Esophagus squamous epithelium (tissue), 5 donors: ENCODE results near the gene LNPEP. TPM values are rescaled to one million over a fixed set of nuclear protein-coding genes. Genes with fewer than 3 reads are reported as not detected.

Experiments used
- DNase-seq: peaks from one replicate; lab custom pipeline; 2025; lab: John Stamatoyannopoulos, UW
- H3K27ac ChIP-seq, 4 donors: fragments of 200-600 bp; sonication (generic); one replicate each; pipeline ENCODE4 v1.5.1; 2016 to 2019; ENCODE audit warnings: mild to moderate bottlenecking in 1 of 4
- H3K27me3 ChIP-seq, 4 donors: fragments of 200-600 bp; sonication (generic); 1 replicate in 3 of 4; 2 replicates in 1 of 4; pipeline versions ENCODE4 v1.5.1 to v1.6.0; 2017 to 2021; ENCODE audit warnings: antibody characterized with exemption in 1 of 4
- H3K36me3 ChIP-seq, 3 donors: fragments of 200-600 bp; sonication (generic); one replicate each; pipeline ENCODE4 v1.5.1; 2016 to 2019
- H3K4me1 ChIP-seq, 3 donors: fragments of 200-600 bp; sonication (generic); one replicate each; pipeline ENCODE4 v1.5.1; 2017 to 2019
- H3K4me3 ChIP-seq, 4 donors: fragments of 200-600 bp; sonication (generic); 1 replicate in 3 of 4; 2 replicates in 1 of 4; pipeline ENCODE4 v1.5.1; 2016 to 2019; ENCODE audit warnings: mild to moderate bottlenecking in 2 of 4, moderate library complexity in 1 of 4
- H3K9me3 ChIP-seq, 3 donors: fragments of 200-600 bp; sonication (generic); one replicate each; pipeline ENCODE4 v1.5.1; 2016 to 2019
- POLR2A ChIP-seq, 4 donors: fragments of 450-650 bp; IDR thresholded peaks; one replicate each; pipeline ENCODE4 v1.6.1; 2017; ENCODE audit warnings: antibody characterized with exemption in 4 of 4, mild to moderate bottlenecking in 4 of 4, moderate library complexity in 3 of 4
- WGBS, 2 donors: methylation state at CpG; one replicate each; pipeline ENCODE4 v1.1.5; 2018; 5-methylcytosine and 5-hydroxymethylcytosine counted together
- intact Hi-C: fragments of 100-400 bp; cut with DNase I; formaldehyde crosslinking; loops from one replicate; pipeline ENCODE4 v1.15.0; 2022
- total RNA-seq, 4 donors: library from RNA; depleted of rRNA; stranded (reverse); fragments of >200 nt; gene quantifications; one replicate each; pipeline ENCODE4 v1.1.0, GENCODE V29; 2016
- TF ChIP-seq, protein P1 (sequence below), 6 experiments: fragments of 450-650 bp in 4 of 6; fragments of 200-600 bp in 2 of 6; sonication (generic) in 2 of 6; IDR thresholded peaks; one replicate each; pipeline ENCODE4 v1.5.1; 2016 to 2019; ENCODE audit warnings: antibody characterized with exemption in 6 of 6, mild to moderate bottlenecking in 4 of 6, moderate library complexity in 4 of 6
- donor health status: DM: yes; HTN: yes; CAD: no.

LNPEP gene
- total RNA-seq, 4 donors from 2014 or later: 32.0 to 48.1 (median 36.0) TPM

DNA sequence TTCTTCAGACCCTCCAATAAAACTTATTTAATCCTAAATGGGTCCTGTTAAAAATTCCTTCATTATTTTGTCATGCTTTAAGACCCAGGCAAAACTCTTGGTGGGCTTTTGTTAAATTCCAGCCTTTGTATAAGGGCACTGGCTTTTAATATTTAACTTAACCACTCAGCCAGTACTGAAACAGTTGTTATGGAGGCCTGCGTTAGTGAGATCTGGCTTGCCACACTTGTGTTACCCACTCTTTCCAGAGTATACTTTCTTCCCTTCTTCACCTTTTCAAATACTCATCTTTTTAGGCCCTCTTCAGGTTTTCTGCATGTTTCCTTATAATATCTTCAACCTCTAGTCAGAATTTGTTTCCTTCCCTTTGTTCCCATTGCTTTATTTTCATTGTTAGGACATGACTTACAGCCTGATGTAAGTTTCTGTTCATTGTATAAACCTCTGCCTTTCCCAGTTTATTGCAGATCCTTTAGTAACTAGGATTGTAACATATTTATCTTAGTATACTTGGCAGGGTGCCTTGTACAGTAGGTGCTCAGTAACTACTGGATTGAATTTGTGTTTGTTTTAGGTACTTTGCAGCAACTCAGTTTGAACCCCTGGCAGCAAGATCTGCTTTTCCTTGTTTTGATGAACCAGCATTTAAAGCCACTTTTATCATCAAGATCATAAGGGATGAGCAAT is 48.8 kb downstream of the LNPEP start:
- H3K4me1 ChIP-seq: no peaks in the 10 kb centered on the region
- H3K27me3 ChIP-seq: no peaks in the 10 kb centered on the region
- intact Hi-C loops: no loop called here
- H3K9me3 ChIP-seq: no peaks in the 10 kb centered on the region
- DNase-seq: no peak
- H3K27ac ChIP-seq: no peak overlapping the region
- 33 to 42% methylated on average over 1 of the region's 1 CpG for WGBS, 2 donors
- H3K36me3 ChIP-seq: peaks cover under 1 to 85% (median 2%) of the 10 kb centered on the region in 3 donors
- TF ChIP-seq, protein P1, sequence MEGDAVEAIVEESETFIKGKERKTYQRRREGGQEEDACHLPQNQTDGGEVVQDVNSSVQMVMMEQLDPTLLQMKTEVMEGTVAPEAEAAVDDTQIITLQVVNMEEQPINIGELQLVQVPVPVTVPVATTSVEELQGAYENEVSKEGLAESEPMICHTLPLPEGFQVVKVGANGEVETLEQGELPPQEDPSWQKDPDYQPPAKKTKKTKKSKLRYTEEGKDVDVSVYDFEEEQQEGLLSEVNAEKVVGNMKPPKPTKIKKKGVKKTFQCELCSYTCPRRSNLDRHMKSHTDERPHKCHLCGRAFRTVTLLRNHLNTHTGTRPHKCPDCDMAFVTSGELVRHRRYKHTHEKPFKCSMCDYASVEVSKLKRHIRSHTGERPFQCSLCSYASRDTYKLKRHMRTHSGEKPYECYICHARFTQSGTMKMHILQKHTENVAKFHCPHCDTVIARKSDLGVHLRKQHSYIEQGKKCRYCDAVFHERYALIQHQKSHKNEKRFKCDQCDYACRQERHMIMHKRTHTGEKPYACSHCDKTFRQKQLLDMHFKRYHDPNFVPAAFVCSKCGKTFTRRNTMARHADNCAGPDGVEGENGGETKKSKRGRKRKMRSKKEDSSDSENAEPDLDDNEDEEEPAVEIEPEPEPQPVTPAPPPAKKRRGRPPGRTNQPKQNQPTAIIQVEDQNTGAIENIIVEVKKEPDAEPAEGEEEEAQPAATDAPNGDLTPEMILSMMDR (IDR thresholded peaks at IDR 0.05): no peak
- TF ChIP-seq POLR2A (IDR thresholded peaks at IDR 0.05): no peak
- no peak overlapping the region for H3K4me3 ChIP-seq

DNA sequence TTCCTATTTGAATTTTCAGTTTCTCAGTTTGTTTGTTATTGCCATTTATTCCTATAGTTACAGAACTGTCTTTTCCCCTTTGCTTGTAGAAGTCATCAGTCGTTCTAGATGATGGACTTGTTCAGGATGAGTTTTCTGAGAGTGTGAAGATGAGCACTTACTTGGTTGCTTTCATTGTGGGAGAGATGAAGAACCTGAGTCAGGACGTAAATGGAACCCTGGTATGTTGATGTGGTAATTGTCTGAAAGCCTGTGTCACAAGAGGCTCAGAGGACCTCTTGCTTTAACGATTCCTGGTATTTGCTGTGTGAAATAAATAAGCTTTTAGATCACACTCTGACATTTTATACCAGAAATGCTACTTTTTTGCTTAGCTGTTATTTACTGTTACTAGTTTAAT is 50.6 kb downstream of the LNPEP start:
- H3K36me3 ChIP-seq: peaks cover 0 to 85% (median 2%) of the 10 kb centered on the region in 3 donors
- no peak overlapping the region for H3K4me3 ChIP-seq
- no peaks in the 10 kb centered on the region for H3K9me3 ChIP-seq
- H3K27me3 ChIP-seq: no peaks in the 10 kb centered on the region
- no peaks in the 10 kb centered on the region for H3K4me1 ChIP-seq
- no peak for DNase-seq
- intact Hi-C loops: no loop called here
- TF ChIP-seq, protein P1 (IDR thresholded peaks at IDR 0.05): no peak
- no peak for TF ChIP-seq POLR2A (IDR thresholded peaks at IDR 0.05)
- 74 to 80% methylated on average over 3 of the region's 3 CpGs for WGBS, 2 donors
- no peak overlapping the region for H3K27ac ChIP-seq

DNA sequence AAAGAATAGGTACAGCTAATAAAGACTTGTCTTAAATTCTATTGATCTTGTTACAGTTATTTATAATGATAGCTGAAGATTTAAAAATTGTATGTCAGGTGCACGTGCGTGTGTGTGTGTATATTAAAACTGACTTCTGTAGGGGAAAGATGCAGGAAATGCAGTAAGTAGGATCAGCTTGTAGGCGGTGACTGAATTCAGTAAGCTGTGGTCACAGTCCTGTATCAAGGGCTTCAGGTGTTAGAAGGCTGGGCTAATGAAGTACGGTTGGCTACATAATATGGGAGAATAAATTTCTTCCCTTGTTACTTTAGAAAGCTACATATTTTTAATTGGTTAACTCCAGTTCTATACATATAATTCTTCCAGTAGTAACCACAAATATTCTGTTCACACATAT is 54.2 kb downstream of the LNPEP start:
- DNase-seq: no peak
- H3K4me3 ChIP-seq: no peak overlapping the region
- intact Hi-C loops: no loop called here
- no peaks in the 10 kb centered on the region for H3K4me1 ChIP-seq
- peaks cover 0 to 97% (median 2%) of the 10 kb centered on the region in 3 donors for H3K36me3 ChIP-seq
- no peak overlapping the region for H3K27ac ChIP-seq
- no peak for TF ChIP-seq POLR2A (IDR thresholded peaks at IDR 0.05)
- TF ChIP-seq, protein P1 (IDR thresholded peaks at IDR 0.05): no peak
- 94 to 98% methylated on average over 4 of the region's 4 CpGs for WGBS, 2 donors
- H3K9me3 ChIP-seq: no peaks in the 10 kb centered on the region
- no peaks in the 10 kb centered on the region for H3K27me3 ChIP-seq

DNA sequence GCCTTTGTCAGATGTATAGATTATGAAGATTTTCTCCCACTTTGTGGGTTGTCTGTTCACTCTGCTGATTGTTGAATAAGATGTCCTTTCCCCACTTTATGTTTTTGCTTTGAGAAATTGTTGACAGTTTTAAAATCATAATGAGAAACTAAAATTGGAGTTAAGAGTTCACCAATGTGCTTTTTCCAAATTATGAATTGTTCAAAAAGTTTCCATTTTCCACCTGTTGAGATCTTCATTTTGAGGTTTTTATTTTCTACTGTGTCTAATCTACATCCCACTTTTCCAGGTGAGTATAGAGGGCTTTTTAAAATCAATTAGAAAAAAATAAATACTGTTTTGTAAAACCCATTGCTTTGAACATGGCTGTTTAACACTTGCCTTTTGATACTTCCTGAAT is 55.8 kb downstream of the LNPEP start:
- intact Hi-C loops: no loop called here
- Histone ChIP-seq H3K9me3 (no peaks in the 10 kb centered on the region), H3K36me3 (peaks cover 0 to 87% (median 0%) of the 10 kb centered on the region in 3 donors)

DNA sequence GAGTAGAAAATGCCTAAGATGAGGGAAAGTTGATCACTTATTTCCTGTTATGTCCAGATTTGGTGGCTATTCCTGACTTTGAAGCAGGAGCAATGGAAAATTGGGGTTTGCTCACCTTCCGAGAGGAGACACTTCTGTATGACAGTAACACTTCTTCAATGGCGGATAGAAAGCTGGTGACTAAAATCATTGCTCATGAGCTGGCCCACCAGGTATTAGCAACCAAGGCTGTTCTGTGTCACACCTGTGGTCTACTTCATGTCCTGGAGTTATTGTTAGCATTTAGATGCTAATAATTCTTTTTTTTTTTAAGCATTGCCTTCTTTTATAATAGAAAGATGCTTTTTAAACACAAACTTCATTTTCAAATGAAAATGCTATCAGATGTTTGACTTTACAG is 57.9 kb downstream of the LNPEP start:
- H3K27me3 ChIP-seq: no peaks in the 10 kb centered on the region
- no peaks in the 10 kb centered on the region for H3K9me3 ChIP-seq
- peaks cover 0 to 13% (median 0%) of the 10 kb centered on the region in 3 donors for H3K4me1 ChIP-seq
- 87 to 93% methylated on average over 2 of the region's 2 CpGs for WGBS, 2 donors
- peaks cover 0 to 77% (median 0%) of the 10 kb centered on the region in 3 donors for H3K36me3 ChIP-seq
- H3K4me3 ChIP-seq: no peak overlapping the region
- TF ChIP-seq POLR2A (IDR thresholded peaks at IDR 0.05): no peak
- TF ChIP-seq, protein P1 (IDR thresholded peaks at IDR 0.05): no peak
- intact Hi-C loops: no loop called here
- H3K27ac ChIP-seq: no peak overlapping the region
- DNase-seq: no peak

More for the DNA sequence above, 55.8 kb downstream of the LNPEP start:
- Histone ChIP-seq H3K27ac (no peak overlapping the region), H3K4me1 (no peaks in the 10 kb centered on the region), H3K27me3 (no peaks in the 10 kb centered on the region), H3K4me3 (no peak overlapping the region)
- no peak for DNase-seq
- no peak for TF ChIP-seq POLR2A (IDR thresholded peaks at IDR 0.05)
- TF ChIP-seq, protein P1 (IDR thresholded peaks at IDR 0.05): no peak
